ENCODE data around the gene KCNK2. TPM values are rescaled to one million over a fixed set of nuclear protein-coding genes. Genes with fewer than 3 reads are reported as not detected.

The KCNK2 gene
- polyA plus RNA-seq, 1 of the 3 experiments (the other 2 are of a cell fraction) = 12.2 TPM

DNA sequence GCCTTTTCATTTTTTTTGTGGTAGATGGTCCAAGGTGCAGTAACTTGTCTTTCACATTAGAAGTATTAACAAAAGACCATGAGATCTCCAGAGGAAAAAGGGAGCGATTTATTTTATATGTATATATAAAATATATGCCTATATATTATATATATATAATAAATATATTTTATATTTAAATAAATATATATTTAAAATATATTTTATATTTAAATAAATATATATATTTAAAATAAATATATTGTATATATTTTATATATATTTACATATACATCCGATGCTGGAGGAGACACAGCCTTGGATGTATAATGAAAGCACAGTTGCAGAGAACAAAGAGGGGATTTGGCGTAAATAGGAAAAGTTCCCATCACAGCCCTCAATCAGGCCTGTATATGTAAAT, 182.1 kb downstream of the KCNK2 start:
- no peak overlapping the region for H3K9ac ChIP-seq
- H3K79me2 ChIP-seq (ENCODE audit: insufficient read depth) = no peaks in the 10 kb centered on the region
- H3K36me3 ChIP-seq (replicated peaks in 1 of 2; ENCODE audit: control insufficient read depth in 1 of 2, insufficient read depth in 2 of 2, low read length in 1 of 2) = no peaks in the 10 kb centered on the region
- no peak for DNase-seq
- no peak overlapping the region for H3K27ac ChIP-seq (ENCODE audit: low read depth in 2 of 2, low read length in 1 of 2)
- ChIA-PET POLR2A (no interaction called here), CTCF (no interaction called here)
- H3K27me3 ChIP-seq (ENCODE audit: insufficient read depth) = no peaks in the 10 kb centered on the region
- H3K4me2 ChIP-seq = no peak overlapping the region
- no peaks in the 10 kb centered on the region for H3K9me3 ChIP-seq
- WGBS (ENCODE audit: low lambda C conversion rate) = 58% methylated on average over 3 of the region's 3 CpGs
- no peaks in the 10 kb centered on the region for H4K20me1 ChIP-seq (ENCODE audit: insufficient read depth)
- no peaks in the 10 kb centered on the region for H3K9me2 ChIP-seq
- no peaks in the 10 kb centered on the region for H3F3A ChIP-seq (replicated peaks; ENCODE audit: insufficient read depth)
- H3K4me3 ChIP-seq (ENCODE audit: low read depth in 2 of 2, low read length in 1 of 2) = no peak overlapping the region
- no peak overlapping the region for H2AFZ ChIP-seq (ENCODE audit: low read depth)
- no peaks in the 10 kb centered on the region for H3K4me1 ChIP-seq (ENCODE audit: control insufficient read depth in 1 of 2, insufficient read depth in 2 of 2, low read depth in 1 of 2, low read length in 1 of 2)
- TF ChIP-seq TCF12 (IDR thresholded peaks at IDR 0.05) (no peak), CHD2 (IDR thresholded peaks at IDR 0.05; ENCODE audit: low read length, partially characterized antibody) (no peak), RFX5 (IDR thresholded peaks at IDR 0.05; ENCODE audit: low read length) (no peak), EZH2phosphoT487 (IDR thresholded peaks at IDR 0.05; ENCODE audit: borderline replicate concordance, low read depth) (no peak)

DNA sequence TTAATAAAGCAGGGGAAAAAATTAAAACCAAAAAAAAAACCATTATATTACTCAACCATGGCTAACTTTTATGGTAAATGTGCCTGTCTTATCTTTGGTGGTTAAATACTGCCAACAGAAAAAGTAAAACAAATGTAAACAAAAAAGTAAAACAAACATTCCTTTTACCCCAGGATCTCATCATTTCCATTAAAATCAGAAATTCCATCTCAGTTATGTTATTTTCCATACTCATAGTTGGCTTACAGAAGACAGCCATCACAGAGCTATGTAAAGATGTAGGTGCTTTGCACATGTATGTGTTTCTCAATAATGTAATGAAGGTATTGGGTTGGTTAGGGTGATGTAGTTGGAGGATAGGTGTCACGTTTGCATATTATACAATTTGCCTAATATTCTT, 185.0 kb downstream of the KCNK2 start:
- H2AFZ ChIP-seq (ENCODE audit: low read depth) = no peak overlapping the region
- no peak overlapping the region for H3K27ac ChIP-seq (ENCODE audit: low read depth in 2 of 2, low read length in 1 of 2)
- no peaks in the 10 kb centered on the region for H4K20me1 ChIP-seq (ENCODE audit: insufficient read depth)
- no peaks in the 10 kb centered on the region for H3K36me3 ChIP-seq (replicated peaks in 1 of 2; ENCODE audit: control insufficient read depth in 1 of 2, insufficient read depth in 2 of 2, low read length in 1 of 2)
- H3K9me3 ChIP-seq = no peaks in the 10 kb centered on the region
- H3K4me3 ChIP-seq (ENCODE audit: low read depth in 2 of 2, low read length in 1 of 2) = no peak overlapping the region
- no peak overlapping the region for H3K9ac ChIP-seq
- no peaks in the 10 kb centered on the region for H3F3A ChIP-seq (replicated peaks; ENCODE audit: insufficient read depth)
- no peak for DNase-seq
- TF ChIP-seq REST (IDR thresholded peaks at IDR 0.05; ENCODE audit: low read depth, low read length) (no peak), FOXM1 (IDR thresholded peaks at IDR 0.05; ENCODE audit: low read depth) (no peak), FOSL2 (IDR thresholded peaks at IDR 0.05; ENCODE audit: borderline replicate concordance, low read depth) (no peak), MEF2A (IDR thresholded peaks at IDR 0.05; ENCODE audit: borderline replicate concordance, low read depth) (no peak), NRF1 (IDR thresholded peaks at IDR 0.05; ENCODE audit: low read depth, low read length) (no peak)
- no peaks in the 10 kb centered on the region for H3K79me2 ChIP-seq (ENCODE audit: insufficient read depth)
- WGBS (ENCODE audit: low lambda C conversion rate) = 10% methylated on average over 1 of the region's 1 CpG
- ChIA-PET POLR2A (no interaction called here), CTCF (no interaction called here)
- H3K27me3 ChIP-seq (ENCODE audit: insufficient read depth) = no peaks in the 10 kb centered on the region
- H3K4me1 ChIP-seq (ENCODE audit: control insufficient read depth in 1 of 2, insufficient read depth in 2 of 2, low read depth in 1 of 2, low read length in 1 of 2) = no peaks in the 10 kb centered on the region
- H3K9me2 ChIP-seq = no peaks in the 10 kb centered on the region
- H3K4me2 ChIP-seq = no peak overlapping the region

- 47% methylated on average over 3 of the region's 3 CpGs for WGBS (ENCODE audit: low lambda C conversion rate)
- no peak for DNase-seq
- H3K27me3 ChIP-seq (ENCODE audit: insufficient read depth) = no peaks in the 10 kb centered on the region
- TF ChIP-seq POLR2AphosphoS5 (IDR thresholded peaks at IDR 0.05; ENCODE audit: low read depth, low read length) (no peak), FOXJ3 (CRISPR knock-in tag; IDR thresholded peaks at IDR 0.05) (no peak), MAX (IDR thresholded peaks at IDR 0.05; ENCODE audit: low read depth) (no peak), ZBTB33 (IDR thresholded peaks at IDR 0.05; ENCODE audit: borderline replicate concordance, low read depth) (no peak), MEF2A (IDR thresholded peaks at IDR 0.05; ENCODE audit: borderline replicate concordance, low read depth) (no peak), REST (IDR thresholded peaks at IDR 0.05; ENCODE audit: low read depth, low read length) (no peak)
Measured at GRCh38 chr1:215269955-215270354, 187.4 kb downstream of the KCNK2 start.

More at GRCh38 chr1:215269955-215270354, 187.4 kb downstream of the KCNK2 start:
- Histone ChIP-seq H3K36me3 (replicated peaks in 1 of 2; ENCODE audit: control insufficient read depth in 1 of 2, insufficient read depth in 2 of 2, low read length in 1 of 2) (no peaks in the 10 kb centered on the region), H3K9me3 (no peaks in the 10 kb centered on the region), H3K27ac (ENCODE audit: low read depth in 2 of 2, low read length in 1 of 2) (no peak overlapping the region), H3K79me2 (ENCODE audit: insufficient read depth) (no peaks in the 10 kb centered on the region), H3K9ac (no peak overlapping the region), H3K9me2 (no peaks in the 10 kb centered on the region), H3K4me2 (no peak overlapping the region), H3K4me3 (ENCODE audit: low read depth in 2 of 2, low read length in 1 of 2) (no peak overlapping the region), H4K20me1 (ENCODE audit: insufficient read depth) (no peaks in the 10 kb centered on the region), H2AFZ (ENCODE audit: low read depth) (no peak overlapping the region), H3F3A (replicated peaks; ENCODE audit: insufficient read depth) (peaks cover 2% of the 10 kb centered on the region), H3K4me1 (ENCODE audit: control insufficient read depth in 1 of 2, insufficient read depth in 2 of 2, low read depth in 1 of 2, low read length in 1 of 2) (peaks cover 0 to 4% of the 10 kb centered on the region in 2 experiments; a peak in 1 of 4 replicates)
- ChIA-PET CTCF (interaction anchor here (0.6 to 0.7 kb wide), 2 partner anchors 21 to 87 kb away, joined by 3 read pairs; no protein-coding TSS in a partner anchor), POLR2A (no interaction called here)
